ENCODE results near the gene HECTD2.

DNA sequence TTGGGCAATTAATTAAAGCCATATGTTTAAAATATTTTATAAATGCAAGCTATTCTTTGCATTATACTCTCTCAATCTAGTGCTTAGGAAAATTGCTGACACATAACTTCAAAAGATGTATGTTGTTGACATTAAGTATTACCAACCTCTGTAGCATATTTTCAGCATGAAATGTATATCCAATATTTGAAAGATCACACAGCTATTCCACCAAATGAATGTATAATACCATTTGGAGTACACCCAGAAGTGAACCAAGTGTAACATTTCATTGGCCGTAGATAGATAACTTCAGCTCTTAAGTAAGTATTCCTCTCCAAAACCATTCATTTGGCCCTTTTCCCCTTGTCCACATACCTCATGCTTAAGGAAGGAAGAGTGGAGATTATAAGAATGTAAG is 104.6 kb downstream of the HECTD2 start:
- TF ChIP-seq, protein P1, sequence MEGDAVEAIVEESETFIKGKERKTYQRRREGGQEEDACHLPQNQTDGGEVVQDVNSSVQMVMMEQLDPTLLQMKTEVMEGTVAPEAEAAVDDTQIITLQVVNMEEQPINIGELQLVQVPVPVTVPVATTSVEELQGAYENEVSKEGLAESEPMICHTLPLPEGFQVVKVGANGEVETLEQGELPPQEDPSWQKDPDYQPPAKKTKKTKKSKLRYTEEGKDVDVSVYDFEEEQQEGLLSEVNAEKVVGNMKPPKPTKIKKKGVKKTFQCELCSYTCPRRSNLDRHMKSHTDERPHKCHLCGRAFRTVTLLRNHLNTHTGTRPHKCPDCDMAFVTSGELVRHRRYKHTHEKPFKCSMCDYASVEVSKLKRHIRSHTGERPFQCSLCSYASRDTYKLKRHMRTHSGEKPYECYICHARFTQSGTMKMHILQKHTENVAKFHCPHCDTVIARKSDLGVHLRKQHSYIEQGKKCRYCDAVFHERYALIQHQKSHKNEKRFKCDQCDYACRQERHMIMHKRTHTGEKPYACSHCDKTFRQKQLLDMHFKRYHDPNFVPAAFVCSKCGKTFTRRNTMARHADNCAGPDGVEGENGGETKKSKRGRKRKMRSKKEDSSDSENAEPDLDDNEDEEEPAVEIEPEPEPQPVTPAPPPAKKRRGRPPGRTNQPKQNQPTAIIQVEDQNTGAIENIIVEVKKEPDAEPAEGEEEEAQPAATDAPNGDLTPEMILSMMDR (IDR thresholded peaks at IDR 0.05; ENCODE audit: insufficient read depth, low read length), result no peak
- TF ChIP-seq POLR2AphosphoS5 (IDR thresholded peaks at IDR 0.05; ENCODE audit: low read depth) (no peak), SPI1 (IDR thresholded peaks at IDR 0.05; ENCODE audit: borderline replicate concordance, low read depth) (no peak)
- TF ChIP-seq, protein P2, sequence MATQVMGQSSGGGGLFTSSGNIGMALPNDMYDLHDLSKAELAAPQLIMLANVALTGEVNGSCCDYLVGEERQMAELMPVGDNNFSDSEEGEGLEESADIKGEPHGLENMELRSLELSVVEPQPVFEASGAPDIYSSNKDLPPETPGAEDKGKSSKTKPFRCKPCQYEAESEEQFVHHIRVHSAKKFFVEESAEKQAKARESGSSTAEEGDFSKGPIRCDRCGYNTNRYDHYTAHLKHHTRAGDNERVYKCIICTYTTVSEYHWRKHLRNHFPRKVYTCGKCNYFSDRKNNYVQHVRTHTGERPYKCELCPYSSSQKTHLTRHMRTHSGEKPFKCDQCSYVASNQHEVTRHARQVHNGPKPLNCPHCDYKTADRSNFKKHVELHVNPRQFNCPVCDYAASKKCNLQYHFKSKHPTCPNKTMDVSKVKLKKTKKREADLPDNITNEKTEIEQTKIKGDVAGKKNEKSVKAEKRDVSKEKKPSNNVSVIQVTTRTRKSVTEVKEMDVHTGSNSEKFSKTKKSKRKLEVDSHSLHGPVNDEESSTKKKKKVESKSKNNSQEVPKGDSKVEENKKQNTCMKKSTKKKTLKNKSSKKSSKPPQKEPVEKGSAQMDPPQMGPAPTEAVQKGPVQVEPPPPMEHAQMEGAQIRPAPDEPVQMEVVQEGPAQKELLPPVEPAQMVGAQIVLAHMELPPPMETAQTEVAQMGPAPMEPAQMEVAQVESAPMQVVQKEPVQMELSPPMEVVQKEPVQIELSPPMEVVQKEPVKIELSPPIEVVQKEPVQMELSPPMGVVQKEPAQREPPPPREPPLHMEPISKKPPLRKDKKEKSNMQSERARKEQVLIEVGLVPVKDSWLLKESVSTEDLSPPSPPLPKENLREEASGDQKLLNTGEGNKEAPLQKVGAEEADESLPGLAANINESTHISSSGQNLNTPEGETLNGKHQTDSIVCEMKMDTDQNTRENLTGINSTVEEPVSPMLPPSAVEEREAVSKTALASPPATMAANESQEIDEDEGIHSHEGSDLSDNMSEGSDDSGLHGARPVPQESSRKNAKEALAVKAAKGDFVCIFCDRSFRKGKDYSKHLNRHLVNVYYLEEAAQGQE (IDR thresholded peaks at IDR 0.05; ENCODE audit: insufficient replicate concordance, low read depth), result no peak

Measured in HL-60 (cell line).